T-cell (primary cell): Measurements from ENCODE around the gene NECTIN3. TPM values are rescaled to one million over a fixed set of nuclear protein-coding genes. Genes with fewer than 3 reads are reported as not detected.

Experiments used
- ATAC-seq, 4 experiments: fragments of 200-7000 bp in 3 of 4; fragments of 150-1000 bp in 1 of 4; cut with Tn5 transposase; replicated peaks in 1 of 4; 1 replicate in 3 of 4; 2 replicates in 1 of 4; pipeline ENCODE4 v1.10.0; 2021; ENCODE audit warnings: moderate library complexity in 3 of 4, mild to moderate bottlenecking in 2 of 4, moderate number of reproducible peaks in 1 of 4
- CTCF ChIA-PET, 2 donors: fragments of 300-600 bp; sonication (Branson Sonifier 250); formaldehyde crosslinking; loops; one replicate each; lab custom pipeline; 2022; ENCODE audit warnings: antibody characterized with exemption in 2 of 2; lab: Charles Lee
- POLR2A ChIA-PET, 2 donors: fragments of 300-600 bp; sonication (Branson Sonifier 250); formaldehyde crosslinking; loops; one replicate each; lab custom pipeline; 2022; ENCODE audit warnings: antibody characterized with exemption in 2 of 2; lab: Charles Lee
- DNase-seq, 35 experiments: peaks; one replicate each; pipeline versions ENCODE4 v3.0.0 to v3.0.0-alpha.2; 2013 to 2023
- H3K27ac ChIP-seq: one replicate; pipeline ENCODE4 v1.5.1; 2013; ENCODE audit warnings: low read length
- H3K27me3 ChIP-seq, 2 experiments: replicated peaks in 1 of 2; 1 replicate in 1 of 2; 2 replicates in 1 of 2; pipeline versions ENCODE4 v1.6.1 to v1.7.0; 2013; ENCODE audit warnings: low read length in 1 of 2, mixed read lengths in 1 of 2; ENCODE audit not compliant: control insufficient read depth in 2 of 2, insufficient read depth in 2 of 2; ENCODE audit errors: extremely low read depth in 1 of 2
- H3K36me3 ChIP-seq, 2 donors: 1 replicate in 1 of 2; 2 replicates in 1 of 2; pipeline versions ENCODE4 v1.6.1 to v1.7.0; 2013; ENCODE audit warnings: low read length in 1 of 2; ENCODE audit not compliant: control insufficient read depth in 2 of 2, insufficient read depth in 1 of 2; ENCODE audit errors: extremely low read depth in 1 of 2
- H3K4me1 ChIP-seq, 2 experiments: 1 replicate in 1 of 2; 2 replicates in 1 of 2; pipeline versions ENCODE4 v1.6.1 to v1.7.0; 2013; ENCODE audit warnings: low read length in 2 of 2, mixed read lengths in 1 of 2; ENCODE audit not compliant: insufficient read depth in 2 of 2, control insufficient read depth in 1 of 2; ENCODE audit errors: extremely low read depth in 1 of 2
- H3K4me3 ChIP-seq, 2 donors: 1 replicate in 1 of 2; 2 replicates in 1 of 2; pipeline versions ENCODE4 v1.5.1 to v1.7.0; 2013; ENCODE audit warnings: mild to moderate bottlenecking in 2 of 2, low read length in 1 of 2, moderate library complexity in 1 of 2; ENCODE audit not compliant: control insufficient read depth in 1 of 2; ENCODE audit errors: extremely low read depth in 1 of 2
- H3K9me3 ChIP-seq: 2 replicates; pipeline ENCODE4 v1.7.0; 2013
- H3K27ac Mint-ChIP-seq, 2 donors: one replicate each; pipeline ENCODE4 v1.8.0; 2020 to 2021; ENCODE audit warnings: mild to moderate bottlenecking in 2 of 2, mixed read lengths in 2 of 2
- H3K27me3 Mint-ChIP-seq, 2 donors: one replicate each; pipeline ENCODE4 v1.8.0; 2021 to 2022; ENCODE audit warnings: mixed read lengths in 2 of 2
- H3K36me3 Mint-ChIP-seq: one replicate; pipeline ENCODE4 v1.8.0; 2021; ENCODE audit warnings: mixed read lengths
- H3K4me1 Mint-ChIP-seq, 3 donors: one replicate each; pipeline ENCODE4 v1.8.0; 2020 to 2022; ENCODE audit warnings: mixed read lengths in 3 of 3, mild to moderate bottlenecking in 1 of 3
- H3K4me3 Mint-ChIP-seq, 3 donors: one replicate each; pipeline ENCODE4 v1.8.0; 2020 to 2022; ENCODE audit warnings: mild to moderate bottlenecking in 3 of 3, mixed read lengths in 3 of 3, moderate library complexity in 3 of 3
- H3K9me3 Mint-ChIP-seq, 3 donors: one replicate each; pipeline ENCODE4 v1.8.0; 2020 to 2022; ENCODE audit warnings: mixed read lengths in 3 of 3
- WGBS: methylation state at CpG from one replicate; pipeline ENCODE4 v1.1.5; 2013; ENCODE audit warnings: missing lambda C conversion rate; ENCODE audit not compliant: insufficient coverage; 5-methylcytosine and 5-hydroxymethylcytosine counted together
- total RNA-seq, 35 experiments: library from RNA in 6 of 35; stranded (reverse) in 6 of 35; fragments of 120-200 nt in 1 of 35; gene quantifications; one replicate each; pipeline versions ENCODE4 v1.2.1 to v1.2.4 and lab custom pipeline; 2013 to 2026

NECTIN3 gene
- total RNA-seq, 5 donors from 2014 or later (not counting 1 experiment from before 2014, with no cell fraction given), result 6.7 to 11.3 (median 8.4) TPM

GRCh38 chr3:111130827-111131226, 59.2 kb downstream of the NECTIN3 start:
- H3K4me1 Mint-ChIP-seq, result no peaks in the 10 kb centered on the region
- no CpG with 5 or more reads among the region's 1 CpG for WGBS
- Histone ChIP-seq H3K27me3 (no peaks in the 10 kb centered on the region), H3K9me3 (no peaks in the 10 kb centered on the region), H3K4me1 (no peaks in the 10 kb centered on the region), H3K4me3 (no peak overlapping the region), H3K36me3 (no peaks in the 10 kb centered on the region), H3K27ac (no peak overlapping the region)
- POLR2A ChIA-PET, result interaction anchor here in 1 of 2 donors (0.5 kb wide), 1 partner anchor 1347 kb away, joined by 3 read pairs; no protein-coding TSS in a partner anchor
- H3K27ac Mint-ChIP-seq, result no peak overlapping the region
- ATAC-seq (no peak), DNase-seq (no peak)
- CTCF ChIA-PET, result no interaction called here
- no peak overlapping the region for H3K4me3 Mint-ChIP-seq
- H3K27me3 Mint-ChIP-seq, result no peaks in the 10 kb centered on the region
- H3K36me3 Mint-ChIP-seq, result peaks cover 6% of the 10 kb centered on the region
- no peaks in the 10 kb centered on the region for H3K9me3 Mint-ChIP-seq

DNA sequence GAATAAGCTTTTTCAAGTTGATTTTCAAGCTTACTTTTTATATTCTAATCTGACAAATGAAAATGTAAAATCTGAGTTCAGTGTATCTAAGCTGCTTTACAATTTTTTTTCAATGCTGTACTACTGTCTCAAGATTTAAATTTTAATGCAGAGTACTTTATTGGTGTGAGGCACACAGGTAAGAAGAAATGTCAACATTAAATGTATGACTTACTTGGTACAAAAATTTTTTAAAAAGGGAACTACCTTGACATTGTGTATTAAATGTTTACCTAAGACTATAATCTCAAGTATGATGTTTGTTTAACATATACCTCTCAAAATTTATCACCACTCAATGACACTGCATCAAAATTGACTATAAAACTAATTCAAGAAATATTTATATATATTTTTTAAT, 62.7 kb downstream of the NECTIN3 start:
- H3K27me3 ChIP-seq, result no peaks in the 10 kb centered on the region
- no peaks in the 10 kb centered on the region for H3K4me1 ChIP-seq
- H3K36me3 Mint-ChIP-seq, result peaks cover 6% of the 10 kb centered on the region
- DNase-seq (no peak), ATAC-seq (no peak)
- H3K9me3 Mint-ChIP-seq, result no peaks in the 10 kb centered on the region
- no peak overlapping the region for H3K27ac Mint-ChIP-seq
- H3K9me3 ChIP-seq, result no peaks in the 10 kb centered on the region
- H3K4me3 Mint-ChIP-seq, result no peak overlapping the region
- no peaks in the 10 kb centered on the region for H3K27me3 Mint-ChIP-seq
- ChIA-PET CTCF (no interaction called here), POLR2A (no interaction called here)
- no peak overlapping the region for H3K27ac ChIP-seq
- H3K36me3 ChIP-seq, result no peaks in the 10 kb centered on the region
- no peak overlapping the region for H3K4me3 ChIP-seq
- no peaks in the 10 kb centered on the region for H3K4me1 Mint-ChIP-seq

DNA sequence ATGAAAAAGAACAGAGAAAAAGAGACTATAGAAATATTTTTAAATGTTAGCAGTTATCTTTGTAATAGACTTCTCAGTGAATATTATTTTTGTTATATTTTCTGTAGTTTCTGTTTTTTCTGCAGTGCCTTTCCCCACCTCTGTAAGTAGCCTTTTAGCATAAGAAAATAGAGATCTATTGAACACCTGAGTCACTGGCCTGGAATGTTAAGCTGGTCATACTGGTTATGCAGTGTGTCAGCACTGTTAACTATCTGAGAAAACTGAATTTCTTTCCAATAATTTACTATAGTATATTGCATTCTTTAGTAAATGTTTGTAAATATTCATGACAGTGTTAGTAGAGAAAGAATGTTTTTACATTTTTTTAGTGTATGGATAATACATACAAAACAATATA, 79.8 kb downstream of the NECTIN3 start:
- DNase-seq, result no peak
- H3K27ac Mint-ChIP-seq, result no peak overlapping the region
- Histone ChIP-seq H3K27ac (no peak overlapping the region), H3K4me1 (no peaks in the 10 kb centered on the region), H3K4me3 (no peak overlapping the region), H3K36me3 (no peaks in the 10 kb centered on the region), H3K27me3 (no peaks in the 10 kb centered on the region), H3K9me3 (no peaks in the 10 kb centered on the region)
- no peaks in the 10 kb centered on the region for H3K9me3 Mint-ChIP-seq
- no peak for ATAC-seq
- no peak overlapping the region for H3K4me3 Mint-ChIP-seq
- POLR2A ChIA-PET, result no interaction called here
- CTCF ChIA-PET, result no interaction called here
- H3K27me3 Mint-ChIP-seq, result no peaks in the 10 kb centered on the region
- H3K36me3 Mint-ChIP-seq, result peaks cover 9% of the 10 kb centered on the region
- H3K4me1 Mint-ChIP-seq, result no peaks in the 10 kb centered on the region

DNA sequence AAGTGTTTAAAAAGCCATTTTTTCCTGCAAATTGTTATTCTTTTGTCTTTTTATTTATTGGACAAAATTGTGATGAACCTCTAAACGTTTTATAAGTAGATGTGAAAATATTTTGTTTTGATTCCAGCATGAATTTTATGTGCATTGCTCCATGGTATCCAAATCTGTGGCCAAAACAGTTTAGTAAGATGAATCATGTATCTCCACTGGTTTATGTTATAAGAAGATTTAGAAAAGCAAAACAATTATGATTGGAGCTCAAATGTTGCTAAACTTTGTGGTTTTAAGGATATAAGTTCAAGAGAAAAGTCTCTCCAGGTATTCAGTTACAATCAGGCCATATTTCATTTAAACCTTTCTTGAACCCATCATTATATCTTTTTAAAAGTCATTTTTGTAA, 80.9 kb downstream of the NECTIN3 start:
- Mint-ChIP-seq H3K4me3 (no peak overlapping the region), H3K9me3 (no peaks in the 10 kb centered on the region), H3K4me1 (no peaks in the 10 kb centered on the region), H3K27me3 (no peaks in the 10 kb centered on the region), H3K27ac (no peak overlapping the region), H3K36me3 (peaks cover 13% of the 10 kb centered on the region)
- DNase-seq, result no peak
- ChIA-PET POLR2A (no interaction called here), CTCF (no interaction called here)
- Histone ChIP-seq H3K27ac (no peak overlapping the region), H3K4me3 (no peak overlapping the region), H3K4me1 (no peaks in the 10 kb centered on the region), H3K36me3 (no peaks in the 10 kb centered on the region), H3K27me3 (no peaks in the 10 kb centered on the region), H3K9me3 (no peaks in the 10 kb centered on the region)
- 20% methylated on average over 1 of the region's 1 CpG for WGBS
- no peak for ATAC-seq

GRCh38 chr3:111156517-111156916, 84.9 kb downstream of the NECTIN3 start:
- Mint-ChIP-seq H3K9me3 (no peaks in the 10 kb centered on the region), H3K27ac (no peak overlapping the region), H3K36me3 (peaks cover 17% of the 10 kb centered on the region), H3K4me1 (no peaks in the 10 kb centered on the region), H3K27me3 (no peaks in the 10 kb centered on the region), H3K4me3 (no peak overlapping the region)
- no peaks in the 10 kb centered on the region for H3K9me3 ChIP-seq
- ATAC-seq (no peak), DNase-seq (no peak)
- ChIA-PET POLR2A (no interaction called here), CTCF (no interaction called here)
- WGBS, result no CpG with 5 or more reads among the region's 2 CpGs
- no peak overlapping the region for H3K27ac ChIP-seq
- no peaks in the 10 kb centered on the region for H3K27me3 ChIP-seq
- no peaks in the 10 kb centered on the region for H3K36me3 ChIP-seq
- no peaks in the 10 kb centered on the region for H3K4me1 ChIP-seq
- no peak overlapping the region for H3K4me3 ChIP-seq

- H3K9me3 Mint-ChIP-seq, result no peaks in the 10 kb centered on the region
- DNase-seq (no peak), ATAC-seq (no peak)
- H3K27me3 Mint-ChIP-seq, result no peaks in the 10 kb centered on the region
- H3K36me3 Mint-ChIP-seq, result peaks cover 15% of the 10 kb centered on the region
- no peaks in the 10 kb centered on the region for H3K4me1 ChIP-seq
- ChIA-PET POLR2A (no interaction called here), CTCF (no interaction called here)
- WGBS, result no CpG with 5 or more reads among the region's 3 CpGs
- no peak overlapping the region for H3K27ac Mint-ChIP-seq
- no peaks in the 10 kb centered on the region for H3K36me3 ChIP-seq
- no peak overlapping the region for H3K4me3 ChIP-seq
- H3K4me1 Mint-ChIP-seq, result no peaks in the 10 kb centered on the region
- H3K27me3 ChIP-seq, result no peaks in the 10 kb centered on the region
- H3K9me3 ChIP-seq, result no peaks in the 10 kb centered on the region
- no peak overlapping the region for H3K27ac ChIP-seq
- H3K4me3 Mint-ChIP-seq, result no peak overlapping the region
Observed at GRCh38 chr3:111159391-111159790, 87.8 kb downstream of the NECTIN3 start.

GRCh38 chr3:111164621-111165020, 93.0 kb downstream of the NECTIN3 start:
- WGBS, result 100% methylated on average over 1 of the region's 3 CpGs
- H3K27me3 ChIP-seq, result no peaks in the 10 kb centered on the region
- CTCF ChIA-PET, result interaction anchor here in 1 of 2 donors (0.6 kb wide), 1 partner anchor 130 kb away, joined by 3 read pairs; no protein-coding TSS in a partner anchor

More at GRCh38 chr3:111164621-111165020, 93.0 kb downstream of the NECTIN3 start:
- no peaks in the 10 kb centered on the region for H3K9me3 ChIP-seq
- Mint-ChIP-seq H3K27ac (no peak overlapping the region), H3K4me3 (no peak overlapping the region), H3K27me3 (no peaks in the 10 kb centered on the region), H3K36me3 (peaks cover 5% of the 10 kb centered on the region), H3K9me3 (no peaks in the 10 kb centered on the region), H3K4me1 (no peaks in the 10 kb centered on the region)
- H3K27ac ChIP-seq, result no peak overlapping the region
- POLR2A ChIA-PET, result no interaction called here
- no peaks in the 10 kb centered on the region for H3K4me1 ChIP-seq
- DNase-seq, result no peak
- no peak overlapping the region for H3K4me3 ChIP-seq
- no peak for ATAC-seq
- no peaks in the 10 kb centered on the region for H3K36me3 ChIP-seq
